Measurements from ENCODE around the gene PNLDC1. TPM values are rescaled to one million over a fixed set of nuclear protein-coding genes. Genes with fewer than 3 reads are reported as not detected.
A peak's percentile ranks its signal among the peaks of the same experiment; 100 is the strongest.

PNLDC1 gene
- total and polyA plus RNA-seq, 4 donors = 0.08 to 3.1 (median 0.58) TPM; not detected in 1

- H3K9me3 ChIP-seq (ENCODE audit: control insufficient read depth in 4 of 4, low read length in 3 of 4) = no peaks in the 10 kb centered on the region
- H3K9ac ChIP-seq (ENCODE audit: low read depth in 1 of 2, low read length in 2 of 2) = peak overlapping the region; percentile 82 to 97
- peaks cover 3 to 32% (median 25%) of the 10 kb centered on the region in 4 donors for H3K4me1 ChIP-seq (ENCODE audit: control insufficient read depth in 4 of 4, insufficient read depth in 4 of 4, low read length in 3 of 4)
- H3K27ac ChIP-seq (ENCODE audit: low read depth in 1 of 2, low read length in 2 of 2) = peak overlapping the region; percentile 88 to 99
- TF ChIP-seq, protein P1, sequence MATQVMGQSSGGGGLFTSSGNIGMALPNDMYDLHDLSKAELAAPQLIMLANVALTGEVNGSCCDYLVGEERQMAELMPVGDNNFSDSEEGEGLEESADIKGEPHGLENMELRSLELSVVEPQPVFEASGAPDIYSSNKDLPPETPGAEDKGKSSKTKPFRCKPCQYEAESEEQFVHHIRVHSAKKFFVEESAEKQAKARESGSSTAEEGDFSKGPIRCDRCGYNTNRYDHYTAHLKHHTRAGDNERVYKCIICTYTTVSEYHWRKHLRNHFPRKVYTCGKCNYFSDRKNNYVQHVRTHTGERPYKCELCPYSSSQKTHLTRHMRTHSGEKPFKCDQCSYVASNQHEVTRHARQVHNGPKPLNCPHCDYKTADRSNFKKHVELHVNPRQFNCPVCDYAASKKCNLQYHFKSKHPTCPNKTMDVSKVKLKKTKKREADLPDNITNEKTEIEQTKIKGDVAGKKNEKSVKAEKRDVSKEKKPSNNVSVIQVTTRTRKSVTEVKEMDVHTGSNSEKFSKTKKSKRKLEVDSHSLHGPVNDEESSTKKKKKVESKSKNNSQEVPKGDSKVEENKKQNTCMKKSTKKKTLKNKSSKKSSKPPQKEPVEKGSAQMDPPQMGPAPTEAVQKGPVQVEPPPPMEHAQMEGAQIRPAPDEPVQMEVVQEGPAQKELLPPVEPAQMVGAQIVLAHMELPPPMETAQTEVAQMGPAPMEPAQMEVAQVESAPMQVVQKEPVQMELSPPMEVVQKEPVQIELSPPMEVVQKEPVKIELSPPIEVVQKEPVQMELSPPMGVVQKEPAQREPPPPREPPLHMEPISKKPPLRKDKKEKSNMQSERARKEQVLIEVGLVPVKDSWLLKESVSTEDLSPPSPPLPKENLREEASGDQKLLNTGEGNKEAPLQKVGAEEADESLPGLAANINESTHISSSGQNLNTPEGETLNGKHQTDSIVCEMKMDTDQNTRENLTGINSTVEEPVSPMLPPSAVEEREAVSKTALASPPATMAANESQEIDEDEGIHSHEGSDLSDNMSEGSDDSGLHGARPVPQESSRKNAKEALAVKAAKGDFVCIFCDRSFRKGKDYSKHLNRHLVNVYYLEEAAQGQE (IDR thresholded peaks at IDR 0.05) = no peak
- TF ChIP-seq GABPA (IDR thresholded peaks at IDR 0.05 in 1 of 2, conservative IDR thresholded peaks at IDR 0.05 in 1 of 2) (no peak), RXRA (IDR thresholded peaks at IDR 0.05) (peak; percentile 82 to 84), FOXA1 (IDR thresholded peaks at IDR 0.05) (no peak), SP1 (IDR thresholded peaks at IDR 0.05) (peak; percentile 27), NR2F2 (IDR thresholded peaks at IDR 0.05) (no peak), RAD21 (IDR thresholded peaks at IDR 0.05) (peak; percentile 30 to 37), ZBTB33 (IDR thresholded peaks at IDR 0.05) (no peak), HNF4A (conservative IDR thresholded peaks at IDR 0.05) (peak in 1 of 2 donors; percentile 7), FOXA2 (IDR thresholded peaks at IDR 0.05) (no peak), TAF1 (conservative IDR thresholded peaks at IDR 0.05) (no peak), ATF3 (IDR thresholded peaks at IDR 0.05) (no peak), HNF4G (IDR thresholded peaks at IDR 0.05) (no peak), EGR1 (IDR thresholded peaks at IDR 0.05; ENCODE audit: low read depth in 2 of 2) (no peak), YY1 (IDR thresholded peaks at IDR 0.05) (no peak), JUND (IDR thresholded peaks at IDR 0.05) (no peak)
- TF ChIP-seq, protein P2, sequence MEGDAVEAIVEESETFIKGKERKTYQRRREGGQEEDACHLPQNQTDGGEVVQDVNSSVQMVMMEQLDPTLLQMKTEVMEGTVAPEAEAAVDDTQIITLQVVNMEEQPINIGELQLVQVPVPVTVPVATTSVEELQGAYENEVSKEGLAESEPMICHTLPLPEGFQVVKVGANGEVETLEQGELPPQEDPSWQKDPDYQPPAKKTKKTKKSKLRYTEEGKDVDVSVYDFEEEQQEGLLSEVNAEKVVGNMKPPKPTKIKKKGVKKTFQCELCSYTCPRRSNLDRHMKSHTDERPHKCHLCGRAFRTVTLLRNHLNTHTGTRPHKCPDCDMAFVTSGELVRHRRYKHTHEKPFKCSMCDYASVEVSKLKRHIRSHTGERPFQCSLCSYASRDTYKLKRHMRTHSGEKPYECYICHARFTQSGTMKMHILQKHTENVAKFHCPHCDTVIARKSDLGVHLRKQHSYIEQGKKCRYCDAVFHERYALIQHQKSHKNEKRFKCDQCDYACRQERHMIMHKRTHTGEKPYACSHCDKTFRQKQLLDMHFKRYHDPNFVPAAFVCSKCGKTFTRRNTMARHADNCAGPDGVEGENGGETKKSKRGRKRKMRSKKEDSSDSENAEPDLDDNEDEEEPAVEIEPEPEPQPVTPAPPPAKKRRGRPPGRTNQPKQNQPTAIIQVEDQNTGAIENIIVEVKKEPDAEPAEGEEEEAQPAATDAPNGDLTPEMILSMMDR (IDR thresholded peaks at IDR 0.05; ENCODE audit: low read depth, low read length, missing input control) = no peak
- TF ChIP-seq, protein P3, sequence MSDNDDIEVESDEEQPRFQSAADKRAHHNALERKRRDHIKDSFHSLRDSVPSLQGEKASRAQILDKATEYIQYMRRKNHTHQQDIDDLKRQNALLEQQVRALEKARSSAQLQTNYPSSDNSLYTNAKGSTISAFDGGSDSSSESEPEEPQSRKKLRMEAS (IDR thresholded peaks at IDR 0.05) = no peak
- H3K27me3 ChIP-seq (ENCODE audit: control insufficient read depth in 4 of 4, insufficient read depth in 4 of 4, low read length in 3 of 4) = no peaks in the 10 kb centered on the region
- peaks cover 5 to 29% (median 26%) of the 10 kb centered on the region in 4 donors for H3K36me3 ChIP-seq (ENCODE audit: control insufficient read depth in 4 of 4, insufficient read depth in 3 of 4, low read depth in 1 of 4, low read length in 3 of 4)
- peak overlapping the region; percentile 73 to 98 (median 97) for H3K4me3 ChIP-seq (ENCODE audit: low read depth in 1 of 3, low read length in 3 of 3)
- DNase-seq (ENCODE audit: low spot score) = peak; percentile 64
- WGBS = under 1% methylated on average over 60 of the region's 60 CpGs
Measured at GRCh38 chr6:159788753-159789376, 11.2 kb upstream of the PNLDC1 start.

Data from liver (tissue), 9 donors.